Adipocyte (in vitro differentiated cells): ENCODE results near the gene TSPEAR.

Source experiments
- DNase-seq: peaks from one replicate; pipeline ENCODE4 v3.0.0-alpha.2; 2015; ENCODE audit warnings: low read depth
- H3K27me3 ChIP-seq: replicated peaks from 2 replicates; pipeline ENCODE4 v1.7.0; 2013; ENCODE audit warnings: mild to moderate bottlenecking, low read length, moderate library complexity; ENCODE audit not compliant: control insufficient read depth, insufficient read depth
- H3K36me3 ChIP-seq: 2 replicates; pipeline ENCODE4 v1.7.0; 2013; ENCODE audit warnings: low read length, mild to moderate bottlenecking, moderate library complexity; ENCODE audit not compliant: control insufficient read depth, insufficient read depth, severe bottlenecking
- H3K4me1 ChIP-seq: 2 replicates; pipeline ENCODE4 v1.7.0; 2013; ENCODE audit warnings: mild to moderate bottlenecking, low read length, moderate library complexity; ENCODE audit not compliant: control insufficient read depth, insufficient read depth
- H3K4me3 ChIP-seq: 2 replicates; pipeline ENCODE4 v1.7.0; 2013; ENCODE audit warnings: mild to moderate bottlenecking, low read length, moderate library complexity
- H3K9ac ChIP-seq: 2 replicates; pipeline ENCODE4 v1.7.0; 2013; ENCODE audit warnings: mild to moderate bottlenecking, low read length, moderate library complexity
- H3K9me3 ChIP-seq: 2 replicates; pipeline ENCODE4 v1.7.0; 2013; ENCODE audit warnings: mild to moderate bottlenecking, low read length, moderate library complexity; ENCODE audit not compliant: control insufficient read depth

The TSPEAR gene

DNA sequence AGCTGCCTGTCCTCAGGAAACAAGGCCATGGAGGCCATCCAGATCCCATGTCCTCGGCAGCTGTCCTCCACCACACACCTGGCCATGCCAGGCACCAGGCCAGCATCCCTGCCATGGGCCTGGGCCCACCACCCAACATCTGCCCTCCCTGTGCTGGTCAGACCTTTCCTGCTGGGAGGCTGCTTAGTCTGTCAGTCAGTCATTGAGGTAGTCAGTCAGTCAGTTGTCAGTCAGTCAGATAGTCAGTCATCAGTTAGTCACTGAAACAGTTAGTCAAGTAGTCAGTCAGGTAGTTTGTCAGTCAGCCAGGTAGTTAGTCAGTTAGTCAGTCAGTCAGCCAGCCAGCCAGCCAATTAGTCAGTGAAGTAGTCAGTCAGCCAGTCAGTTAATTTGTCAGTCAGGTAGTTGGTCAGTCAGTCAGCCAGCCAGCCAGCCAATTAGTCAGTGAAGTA, 188.6 kb downstream of the TSPEAR start:
- H3K9ac ChIP-seq: no peak overlapping the region
- H3K9me3 ChIP-seq: no peaks in the 10 kb centered on the region
- H3K36me3 ChIP-seq: no peaks in the 10 kb centered on the region
- no peak overlapping the region for H3K4me3 ChIP-seq
- DNase-seq: no peak
- peaks cover 8% of the 10 kb centered on the region for H3K27me3 ChIP-seq
- no peaks in the 10 kb centered on the region for H3K4me1 ChIP-seq

DNA sequence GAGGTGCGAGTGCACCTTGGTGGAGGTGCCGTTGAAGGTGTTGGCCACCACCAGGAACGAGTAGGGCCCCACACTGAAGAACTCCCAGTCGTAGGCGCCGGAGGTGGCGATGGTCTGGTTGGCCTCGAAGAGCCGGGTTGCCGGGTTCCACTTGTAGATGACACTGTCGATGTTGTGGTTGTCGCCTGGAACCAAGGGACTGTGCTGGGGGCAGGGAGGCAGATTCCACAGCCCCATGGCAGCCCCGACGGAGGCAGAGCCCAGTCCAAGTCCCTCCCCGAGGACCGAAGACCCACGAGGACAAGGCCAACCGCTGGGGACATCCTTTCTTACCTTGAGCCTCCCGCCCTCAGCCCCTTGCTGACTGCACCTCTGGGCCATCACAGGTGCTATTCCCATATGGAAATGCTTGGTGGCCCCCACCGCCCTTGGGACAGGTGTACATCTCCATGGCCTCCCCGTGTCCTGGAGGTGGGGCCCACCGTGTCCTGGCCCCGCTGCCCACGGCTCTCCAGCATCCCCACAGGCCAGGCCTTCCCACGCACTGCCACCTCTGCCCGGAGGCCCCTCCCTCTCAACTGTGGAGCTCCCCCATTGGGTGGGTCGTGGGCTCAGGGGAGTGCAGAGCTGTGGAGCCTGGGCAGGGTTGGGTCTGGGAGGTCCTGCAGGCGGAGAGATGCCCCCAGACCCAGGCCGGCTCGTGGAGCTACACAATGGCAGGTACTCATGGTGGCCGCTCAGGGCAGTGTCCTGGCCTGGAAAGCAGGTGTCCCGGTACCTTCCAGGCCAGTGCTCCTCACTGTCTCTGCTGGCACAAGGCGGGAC, 189.2 kb downstream of the TSPEAR start:
- no peak for DNase-seq
- Histone ChIP-seq H3K9ac (no peak overlapping the region), H3K27me3 (peaks cover 8% of the 10 kb centered on the region), H3K9me3 (no peaks in the 10 kb centered on the region), H3K4me1 (no peaks in the 10 kb centered on the region), H3K36me3 (no peaks in the 10 kb centered on the region), H3K4me3 (no peak overlapping the region)

DNA sequence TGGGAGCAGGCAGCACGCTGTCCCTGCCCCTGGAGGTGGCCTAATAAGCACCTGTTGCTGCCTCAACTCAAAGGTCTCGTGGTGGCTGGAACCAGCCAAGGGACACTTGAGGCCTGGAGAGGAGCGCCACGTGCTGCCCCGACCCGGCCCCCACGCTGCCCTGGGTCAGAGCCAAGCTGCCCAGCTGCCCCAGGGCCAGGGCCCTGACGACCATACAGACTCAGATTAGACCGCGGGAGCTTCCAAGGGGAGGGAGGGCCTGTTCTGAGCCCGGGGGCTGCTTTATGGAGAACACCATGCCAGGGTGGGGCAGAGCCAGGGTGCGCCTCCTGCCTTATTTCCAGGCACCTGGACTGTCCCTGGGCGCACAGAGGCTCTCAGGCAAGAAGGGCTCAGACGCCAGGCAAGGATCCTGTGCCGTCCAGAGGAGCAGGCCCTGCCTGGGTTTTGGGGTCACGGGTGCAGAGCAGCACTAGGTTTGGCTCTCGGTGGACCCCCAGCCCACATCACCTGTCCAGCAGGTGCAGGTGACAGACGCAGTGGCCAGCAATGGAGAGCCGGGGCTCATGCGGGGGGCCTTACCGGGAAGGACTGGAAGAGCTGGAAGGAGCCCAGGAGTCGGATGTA, 190.0 kb downstream of the TSPEAR start:
- Histone ChIP-seq H3K4me1 (no peaks in the 10 kb centered on the region), H3K9ac (no peak overlapping the region), H3K27me3 (peaks cover 12% of the 10 kb centered on the region), H3K4me3 (no peak overlapping the region), H3K36me3 (no peaks in the 10 kb centered on the region), H3K9me3 (no peaks in the 10 kb centered on the region)
- DNase-seq: no peak

DNA sequence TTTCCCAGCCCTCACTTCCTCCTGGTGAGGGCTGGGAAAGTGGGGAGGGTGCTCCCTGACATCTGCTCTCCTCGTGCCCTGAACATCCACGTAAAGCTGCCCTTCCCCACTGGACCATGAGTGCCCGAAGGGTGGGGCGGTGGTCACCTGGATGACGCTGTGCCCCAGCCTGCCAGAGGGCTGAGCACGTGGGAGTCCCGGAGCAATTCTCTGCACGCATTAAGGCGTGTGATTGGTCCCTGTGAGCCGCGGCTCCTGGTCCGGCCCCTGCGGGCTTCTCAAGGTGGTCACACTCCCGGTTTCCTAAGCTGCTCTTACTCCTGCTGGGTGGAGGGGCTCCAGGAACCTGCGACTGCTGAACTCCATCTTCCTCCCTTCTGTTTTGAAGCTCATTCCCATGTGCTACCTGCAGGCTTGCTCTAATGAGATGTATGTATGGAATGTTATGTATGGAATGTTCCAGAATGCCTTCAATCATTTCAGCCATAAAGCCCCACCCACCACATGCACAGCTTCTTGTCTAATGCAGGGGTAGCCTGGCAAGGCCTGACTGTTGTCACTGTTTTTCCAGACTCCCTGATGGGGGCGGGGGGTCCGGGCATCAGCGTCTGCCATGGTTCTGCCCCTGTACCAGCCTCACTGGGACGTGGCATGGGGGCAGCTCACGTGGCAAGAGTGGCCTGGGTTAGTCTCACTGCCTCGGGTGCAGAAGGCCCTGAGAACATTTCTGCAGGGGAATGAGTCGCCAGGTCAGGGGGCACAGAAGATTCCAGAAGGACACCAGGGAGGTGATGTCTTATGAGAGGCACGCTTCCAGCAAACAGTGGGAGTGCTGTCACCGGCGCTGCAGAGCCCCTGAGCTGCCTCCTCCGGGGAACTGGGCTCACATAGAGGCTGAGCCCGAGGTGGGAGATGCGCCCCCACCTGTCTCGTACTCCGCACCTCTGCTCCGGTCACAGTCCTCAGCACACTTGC, 190.8 kb downstream of the TSPEAR start:
- Histone ChIP-seq H3K9me3 (no peaks in the 10 kb centered on the region), H3K27me3 (peaks cover 12% of the 10 kb centered on the region), H3K4me1 (no peaks in the 10 kb centered on the region), H3K9ac (no peak overlapping the region), H3K4me3 (no peak overlapping the region), H3K36me3 (no peaks in the 10 kb centered on the region)
- DNase-seq: no peak

DNA sequence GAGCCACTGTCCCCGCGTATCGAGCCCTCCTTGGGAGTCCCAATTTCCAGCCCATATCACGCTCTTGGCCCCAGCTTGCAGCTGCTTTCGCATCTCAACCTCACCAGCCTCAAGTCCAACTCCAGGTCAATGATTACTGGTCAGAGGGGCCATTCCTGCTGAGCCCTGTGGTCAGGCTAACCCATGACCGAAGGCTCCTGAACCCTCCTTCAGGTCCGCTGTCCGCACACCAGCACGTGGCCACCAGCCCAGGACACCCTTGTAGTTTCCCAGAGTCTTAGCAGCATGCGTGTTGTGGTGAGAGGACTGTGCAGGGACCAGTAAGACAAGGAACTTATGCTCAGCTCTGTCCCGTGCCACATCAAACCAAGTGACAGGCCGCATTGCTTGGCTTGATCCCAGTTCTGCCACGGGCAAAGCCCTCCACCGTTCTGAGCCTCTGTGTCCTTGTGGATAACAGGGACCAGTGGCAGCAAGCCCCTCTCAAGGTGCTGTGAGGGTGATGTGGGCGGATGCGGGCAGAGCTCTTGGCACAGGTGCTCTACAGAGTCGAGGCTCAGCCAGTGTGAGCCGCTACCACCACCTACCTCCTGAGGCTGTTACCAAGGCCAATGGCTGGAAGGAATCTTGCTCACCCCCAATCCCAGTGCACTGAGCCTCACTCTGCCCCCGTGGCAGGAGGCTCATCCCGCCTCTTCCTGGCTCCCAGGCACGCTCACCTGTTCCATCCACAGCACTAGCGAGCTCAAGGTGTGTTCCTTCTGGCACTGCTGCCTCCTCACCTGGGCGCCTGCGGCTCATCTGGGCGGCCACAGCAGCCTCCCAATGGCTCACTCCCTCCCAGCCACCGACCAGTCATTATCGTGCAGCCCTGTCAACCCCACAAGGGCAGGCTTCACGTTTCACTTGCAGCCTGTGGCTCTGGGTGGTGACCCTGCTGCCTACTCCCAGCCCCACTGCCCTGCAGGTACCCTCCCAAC, 191.7 kb downstream of the TSPEAR start:
- Histone ChIP-seq H3K9ac (no peak overlapping the region), H3K27me3 (peaks cover 12% of the 10 kb centered on the region), H3K9me3 (no peaks in the 10 kb centered on the region), H3K4me3 (no peak overlapping the region), H3K4me1 (no peaks in the 10 kb centered on the region), H3K36me3 (no peaks in the 10 kb centered on the region)
- no peak for DNase-seq

DNA sequence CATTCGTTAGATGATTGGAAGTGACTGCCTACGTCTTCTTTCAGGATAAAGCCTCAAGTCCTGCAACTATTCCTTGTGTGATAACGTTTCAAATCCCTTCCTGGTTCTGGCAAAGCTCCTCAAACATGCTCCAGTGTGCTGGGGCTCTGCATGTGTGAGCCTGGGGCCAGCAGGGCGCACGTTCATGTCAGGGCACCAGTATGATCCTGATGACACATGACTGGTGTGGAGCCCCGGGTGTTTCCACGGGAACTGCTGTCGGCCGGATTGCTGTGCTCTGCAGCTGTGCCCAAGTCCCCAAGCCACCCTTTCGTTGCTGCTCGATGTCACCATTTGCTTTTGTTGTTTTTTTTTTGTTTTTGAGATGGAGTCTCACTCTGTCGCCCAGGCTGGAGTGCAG, 192.7 kb downstream of the TSPEAR start:
- no peak for DNase-seq
- H3K27me3 ChIP-seq: peaks cover 18% of the 10 kb centered on the region
- H3K9me3 ChIP-seq: no peaks in the 10 kb centered on the region

DNA sequence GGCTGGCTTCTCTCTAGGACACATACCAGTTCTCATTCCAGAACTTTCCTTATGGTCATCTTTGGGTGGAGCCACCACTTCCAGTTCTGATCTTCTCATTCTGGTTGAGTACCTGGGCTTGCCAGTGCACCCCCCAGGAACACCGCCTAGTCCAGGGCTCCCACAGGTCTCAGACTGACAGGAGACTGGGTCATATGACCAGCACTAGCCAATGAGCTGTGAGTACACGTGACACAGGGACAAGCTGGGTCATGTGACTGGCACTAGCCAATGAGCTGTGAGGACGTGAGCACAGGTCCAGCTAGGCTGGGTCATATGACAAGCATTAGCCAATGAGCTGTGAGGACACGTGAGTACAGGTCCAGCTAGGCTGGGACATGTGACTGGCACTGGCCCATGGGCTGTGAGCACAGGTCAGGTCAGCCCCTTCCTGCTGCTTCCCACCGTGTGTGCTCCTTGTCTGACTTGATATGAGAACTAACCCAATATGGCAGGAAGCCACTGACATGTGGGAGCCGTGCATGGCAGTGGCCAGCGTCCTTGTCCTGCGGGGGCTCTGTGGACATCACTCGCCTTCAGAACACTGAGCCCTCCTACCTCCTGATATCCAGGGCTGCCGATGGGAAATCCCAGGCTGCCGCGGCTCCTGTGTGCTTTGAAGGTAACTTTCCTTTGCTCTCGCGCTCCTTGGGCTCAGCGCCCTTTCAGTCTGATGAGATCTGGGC, 194.0 kb downstream of the TSPEAR start:
- H3K9me3 ChIP-seq: no peaks in the 10 kb centered on the region
- no peak overlapping the region for H3K9ac ChIP-seq
- H3K4me1 ChIP-seq: no peaks in the 10 kb centered on the region
- H3K36me3 ChIP-seq: no peaks in the 10 kb centered on the region
- H3K27me3 ChIP-seq: peaks cover 18% of the 10 kb centered on the region
- H3K4me3 ChIP-seq: no peak overlapping the region
- no peak for DNase-seq

More for the DNA sequence above, 192.7 kb downstream of the TSPEAR start:
- Histone ChIP-seq H3K36me3 (no peaks in the 10 kb centered on the region), H3K4me1 (no peaks in the 10 kb centered on the region), H3K9ac (no peak overlapping the region), H3K4me3 (no peak overlapping the region)

DNA sequence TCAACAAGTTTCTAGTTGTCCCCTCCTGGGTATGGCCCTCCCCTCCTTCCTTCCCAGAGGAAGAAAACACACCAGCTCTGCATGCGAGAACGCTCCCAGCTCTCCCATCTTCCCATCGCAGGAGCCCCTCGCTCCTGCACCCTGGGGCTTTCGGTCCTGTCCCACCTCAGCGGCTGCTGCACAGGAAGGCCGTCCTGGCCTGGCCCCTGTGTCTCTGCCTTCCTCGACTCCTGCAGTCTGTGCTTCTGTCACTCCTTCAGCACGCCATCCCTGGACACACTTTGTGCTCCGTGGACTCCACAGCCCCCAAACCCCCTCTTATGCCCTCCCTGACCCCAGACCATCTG, 194.6 kb downstream of the TSPEAR start:
- H3K4me1 ChIP-seq: no peaks in the 10 kb centered on the region
- H3K27me3 ChIP-seq: peaks cover 18% of the 10 kb centered on the region
- no peak overlapping the region for H3K9ac ChIP-seq
- no peak for DNase-seq
- no peaks in the 10 kb centered on the region for H3K9me3 ChIP-seq
- H3K4me3 ChIP-seq: no peak overlapping the region
- no peaks in the 10 kb centered on the region for H3K36me3 ChIP-seq

DNA sequence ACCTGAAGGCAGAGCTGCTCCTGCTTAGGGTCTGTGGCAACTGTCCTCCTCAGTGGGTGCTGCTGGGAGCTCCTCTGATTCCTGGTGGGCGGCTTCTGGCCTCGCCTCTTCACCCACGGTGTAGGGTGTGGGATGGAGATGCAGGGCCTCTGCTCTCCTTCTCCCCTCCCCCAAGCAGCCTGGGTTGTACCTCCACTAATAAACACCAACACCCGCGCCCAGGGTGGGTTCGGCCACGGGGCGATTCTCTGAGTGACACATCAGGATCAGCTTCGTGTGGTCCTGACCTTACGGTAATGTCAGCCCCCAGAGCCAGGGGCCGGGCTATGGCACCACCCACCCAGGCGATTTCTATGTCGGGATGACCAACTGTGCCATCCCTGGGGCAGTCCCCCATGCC, 195.0 kb downstream of the TSPEAR start:
- no peaks in the 10 kb centered on the region for H3K36me3 ChIP-seq
- DNase-seq: no peak
- H3K9me3 ChIP-seq: no peaks in the 10 kb centered on the region
- H3K27me3 ChIP-seq: peaks cover 18% of the 10 kb centered on the region
- H3K4me1 ChIP-seq: no peaks in the 10 kb centered on the region
- H3K9ac ChIP-seq: no peak overlapping the region
- no peak overlapping the region for H3K4me3 ChIP-seq
